NCI-H2227 (cell line): ENCODE data around the gene BCCIP.

ENCODE experiments used
- DNase-seq: peaks from one replicate; lab custom pipeline; 2025; ENCODE audit not compliant: unreplicated experiment; lab: John Stamatoyannopoulos, UW

Gene BCCIP

GRCh38 chr10:125883211-125883610 is 59.9 kb downstream of the BCCIP start:
- DNase-seq, result no peak
